K562 (cell line): Measurements from ENCODE around the gene SLC6A16. TPM values are rescaled to one million over a fixed set of nuclear protein-coding genes. Genes with fewer than 3 reads are reported as not detected.

Source experiments
- BDP1 ChIP-seq: IDR thresholded peaks from 3 replicates; pipeline ENCODE4 v1.6.1; 2011; ENCODE audit not compliant: insufficient read length, insufficient read depth
- BHLHE40 ChIP-seq: IDR thresholded peaks from 2 replicates; pipeline ENCODE4 v1.6.1; 2011; ENCODE audit warnings: low read length, improper control_type of control experiment
- BRF2 ChIP-seq: IDR thresholded peaks from 3 replicates; pipeline ENCODE4 v1.6.1; 2011; ENCODE audit warnings: borderline replicate concordance, mild to moderate bottlenecking; ENCODE audit not compliant: insufficient read length, insufficient read depth
- CHD4 ChIP-seq: fragments of 200-600 bp; sonication (generic); IDR thresholded peaks from 3 replicates; pipeline ENCODE4 v1.6.1; 2012; ENCODE audit warnings: low read depth, mild to moderate bottlenecking, mixed read lengths, low read length, inconsistent platforms; ENCODE audit not compliant: insufficient read depth, insufficient replicate concordance, poor library complexity, severe bottlenecking
- FOXJ3 ChIP-seq: sonication (generic); formaldehyde crosslinking; IDR thresholded peaks from 2 replicates; pipeline ENCODE4 v1.4.0; 2020; ENCODE audit warnings: mild to moderate bottlenecking, missing genetic modification reagents
- FUS ChIP-seq: fragments of 200-400 bp; formaldehyde crosslinking; optimal IDR thresholded peaks from 2 replicates; pipeline ENCODE3; 2017; ENCODE audit warnings: low read depth, low read length
- PHB2 ChIP-seq: fragments of 450-650 bp; IDR thresholded peaks from 2 replicates; pipeline ENCODE4 v1.6.1; 2017; ENCODE audit warnings: low read depth
- SNAPC5 ChIP-seq: fragments of 250-450 bp; sonication (Bioruptor Pico); IDR thresholded peaks from 2 replicates; pipeline ENCODE4 v1.8.0; 2021; ENCODE audit warnings: moderate library complexity, mild to moderate bottlenecking, inconsistent platforms
- TOE1 ChIP-seq, 2 experiments: fragments of 450-650 bp in 1 of 2; sonication (generic) in 1 of 2; formaldehyde crosslinking in 1 of 2; IDR thresholded peaks; 2 replicates each; pipeline versions ENCODE4 v1.7.1 to v1.8.0; 2016 to 2022; ENCODE audit warnings: borderline replicate concordance in 2 of 2, mild to moderate bottlenecking in 2 of 2, antibody characterized with exemption in 1 of 2, inconsistent platforms in 1 of 2, low read depth in 1 of 2, missing genetic modification reagents in 1 of 2, moderate library complexity in 1 of 2
- UBTF ChIP-seq, 2 experiments: IDR thresholded peaks; 2 replicates each; pipeline ENCODE4 v1.6.1; 2012; ENCODE audit warnings: improper control_type of control experiment in 2 of 2, low read depth in 2 of 2, low read length in 2 of 2, borderline replicate concordance in 1 of 2
- ZKSCAN8 ChIP-seq: fragments of 200-800 bp; sonication (Bioruptor generic); IDR thresholded peaks from 2 replicates; pipeline ENCODE4 v1.6.1; 2016; ENCODE audit warnings: missing genetic modification characterization, missing compliant biosample characterization
- ZNF3 ChIP-seq: fragments of 250-450 bp; sonication (Bioruptor Pico); IDR thresholded peaks from 2 replicates; pipeline ENCODE4 v1.5.0; 2021; ENCODE audit warnings: mild to moderate bottlenecking, moderate library complexity
- ZNF311 ChIP-seq: fragments of 250-450 bp; sonication (Bioruptor Pico); IDR thresholded peaks from 2 replicates; pipeline ENCODE4 v1.4.0; 2020; ENCODE audit warnings: mild to moderate bottlenecking, moderate library complexity
- ZNF384 ChIP-seq: IDR thresholded peaks from 2 replicates; pipeline ENCODE4 v1.6.1; 2012; ENCODE audit warnings: low read depth, low read length, improper control_type of control experiment
- ZNF639 ChIP-seq, 2 experiments: fragments of 200-800 bp in 1 of 2; sonication (Bioruptor generic) in 1 of 2; sonication (generic) in 1 of 2; formaldehyde crosslinking in 1 of 2; IDR thresholded peaks in 1 of 2; conservative IDR thresholded peaks in 1 of 2; 2 replicates each; pipeline versions ENCODE4 v1.5.0 to v1.6.1; 2016 to 2020; ENCODE audit warnings: missing compliant biosample characterization in 1 of 2, missing genetic modification characterization in 1 of 2, missing genetic modification reagents in 1 of 2
- ZNF644 ChIP-seq: fragments of 200-800 bp; sonication (Bioruptor generic); IDR thresholded peaks from 2 replicates; pipeline ENCODE4 v1.6.1; 2016; ENCODE audit warnings: low read depth, missing genetic modification characterization, missing compliant biosample characterization
- ZNF77 ChIP-seq: fragments of 250-450 bp; sonication (Bioruptor Pico); IDR thresholded peaks from 2 replicates; pipeline ENCODE4 v1.5.0; 2020
- polyA plus RNA-seq, 8 experiments: library from polyadenylated mRNA; depleted of rRNA in 4 of 8; stranded (reverse) in 5 of 8; unstranded in 3 of 8; fragments of >200 nt; fragmentation: Nextera tagmentation in 2 of 8; fragmentation: Illumina TruSeq in 1 of 8; extraction: Ambion mirVana in 2 of 8; extraction: Trizol in 1 of 8; gene quantifications; 2 replicates each; pipeline versions ENCODE4 v1.2.1 to v1.2.3, GENCODE V29; 2011 to 2014; ENCODE audit warnings: inconsistent platforms in 1 of 8, missing spikeins in 1 of 8
- total RNA-seq, 7 experiments: library from RNA; depleted of rRNA in 6 of 7; stranded (reverse); fragments of >200 nt in 6 of 7; fragmentation: Illumina TruSeq in 2 of 7; extraction: Trizol in 2 of 7; gene quantifications; 2 replicates each; pipeline versions ENCODE4 v1.2.1 to v1.2.3, GENCODE V29; 2011 to 2021; ENCODE audit warnings: low replicate concordance in 1 of 7
- TF ChIP-seq, protein P1 (sequence below): sonication (generic); formaldehyde crosslinking; IDR thresholded peaks from 2 replicates; pipeline ENCODE4 v1.8.0; 2022; ENCODE audit warnings: missing genetic modification reagents, mild to moderate bottlenecking, moderate library complexity, borderline replicate concordance

The SLC6A16 gene
- total and polyA plus RNA-seq, 9 of the 15 experiments (the other 6 are each of a cell fraction or from before 2014, with no cell fraction given) = 0.05 to 0.95 (median 0.36) TPM

- TF ChIP-seq UBTF (IDR thresholded peaks at IDR 0.05; ENCODE audit: borderline replicate concordance in 1 of 2, low read depth in 2 of 2, low read length in 2 of 2) = no peak
- TF ChIP-seq ZNF639 (CRISPR knock-in tag; conservative IDR thresholded peaks at IDR 0.05 in 1 of 2, IDR thresholded peaks at IDR 0.05 in 1 of 2) = no peak
- TF ChIP-seq TOE1 (IDR thresholded peaks at IDR 0.05; ENCODE audit: borderline replicate concordance) = no peak
- TF ChIP-seq TOE1 (CRISPR knock-in tag; IDR thresholded peaks at IDR 0.05; ENCODE audit: borderline replicate concordance, low read depth) = no peak
- no peak for TF ChIP-seq ZNF644 (tag)
- TF ChIP-seq BDP1 = no peak
- TF ChIP-seq ZNF311 (CRISPR knock-in tag) = no peak
- no peak for TF ChIP-seq ZNF3 (CRISPR knock-in tag)
- TF ChIP-seq BRF2 = no peak
- TF ChIP-seq ZNF77 (CRISPR knock-in tag) = no peak
- TF ChIP-seq SNAPC5 = no peak
- TF ChIP-seq PHB2 = no peak
- TF ChIP-seq FUS = no peak
- peak; percentile 28; the same call in 1 of the 2 replicates for TF ChIP-seq BHLHE40
- TF ChIP-seq, protein P1, sequence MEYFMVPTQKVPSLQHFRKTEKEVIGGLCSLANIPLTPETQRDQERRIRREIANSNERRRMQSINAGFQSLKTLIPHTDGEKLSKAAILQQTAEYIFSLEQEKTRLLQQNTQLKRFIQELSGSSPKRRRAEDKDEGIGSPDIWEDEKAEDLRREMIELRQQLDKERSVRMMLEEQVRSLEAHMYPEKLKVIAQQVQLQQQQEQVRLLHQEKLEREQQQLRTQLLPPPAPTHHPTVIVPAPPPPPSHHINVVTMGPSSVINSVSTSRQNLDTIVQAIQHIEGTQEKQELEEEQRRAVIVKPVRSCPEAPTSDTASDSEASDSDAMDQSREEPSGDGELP (CRISPR knock-in tag) = no peak
- no peak for TF ChIP-seq CHD4
- 0 out of 2 replicates have a peak, but pooled peaks have one; percentile 29 for TF ChIP-seq ZNF384
- TF ChIP-seq FOXJ3 (CRISPR knock-in tag) = no peak
- TF ChIP-seq ZKSCAN8 (CRISPR knock-in tag) = no peak
Measured at GRCh38 chr19:49362048-49362928, 37.3 kb upstream of the SLC6A16 start, which contains the start of gene TEAD2 (continued).
